Endodermal cell (in vitro differentiated cells): ENCODE measurements around the gene UQCRFS1. TPM values are rescaled to one million over a fixed set of nuclear protein-coding genes. Genes with fewer than 3 reads are reported as not detected.
"Not testable (repeated sequence)": the region's sequence is repeated elsewhere in the genome, so short reads cannot be mapped to it uniquely, and the experiment has no call there.

Experiments used
- DNase-seq: peaks from one replicate; pipeline ENCODE4 v3.0.0-alpha.2; 2017
- H3K27ac ChIP-seq: 2 replicates; pipeline ENCODE4 v1.5.1; 2013; ENCODE audit warnings: mild to moderate bottlenecking, low read depth, low read length, moderate library complexity
- H3K27me3 ChIP-seq: 2 replicates; pipeline ENCODE4 v1.6.1; 2013; ENCODE audit warnings: mild to moderate bottlenecking, low read length, moderate library complexity; ENCODE audit not compliant: insufficient read depth, control insufficient read depth, poor library complexity, severe bottlenecking
- H3K36me3 ChIP-seq: 2 replicates; pipeline ENCODE4 v1.7.0; 2013; ENCODE audit warnings: mild to moderate bottlenecking, low read length, moderate library complexity; ENCODE audit not compliant: control insufficient read depth, insufficient read depth
- H3K4me1 ChIP-seq: one replicate; pipeline ENCODE4 v1.7.0; 2013; ENCODE audit warnings: low read length; ENCODE audit not compliant: control insufficient read depth, insufficient read depth
- H3K4me3 ChIP-seq: 2 replicates; pipeline ENCODE4 v1.5.1; 2013; ENCODE audit warnings: mild to moderate bottlenecking, low read length, moderate library complexity
- H3K9ac ChIP-seq: 2 replicates; pipeline ENCODE4 v1.6.1; 2013; ENCODE audit warnings: mild to moderate bottlenecking, low read length, moderate library complexity; ENCODE audit not compliant: poor library complexity, severe bottlenecking; ENCODE audit errors: extremely low read depth
- H3K9me3 ChIP-seq: 2 replicates; pipeline ENCODE4 v1.6.1; 2013; ENCODE audit warnings: mild to moderate bottlenecking, low read length, moderate library complexity; ENCODE audit not compliant: control insufficient read depth
- H3K27ac Mint-ChIP-seq: 2 replicates; pipeline ENCODE4 v1.8.0; 2020; ENCODE audit warnings: mixed read lengths
- H3K27me3 Mint-ChIP-seq: 2 replicates; pipeline ENCODE4 v1.8.0; 2021; ENCODE audit warnings: mild to moderate bottlenecking, mixed read lengths; ENCODE audit not compliant: insufficient read depth
- H3K36me3 Mint-ChIP-seq: 2 replicates; pipeline ENCODE4 v1.8.0; 2020; ENCODE audit warnings: low read depth, mixed read lengths
- H3K4me1 Mint-ChIP-seq: 2 replicates; pipeline ENCODE4 v1.8.0; 2020; ENCODE audit warnings: mixed read lengths
- H3K4me3 Mint-ChIP-seq: 2 replicates; pipeline ENCODE4 v1.8.0; 2020; ENCODE audit warnings: mild to moderate bottlenecking, moderate library complexity, mixed read lengths
- H3K9me3 Mint-ChIP-seq: 2 replicates; pipeline ENCODE4 v1.8.0; 2020; ENCODE audit warnings: mild to moderate bottlenecking, mixed read lengths
- WGBS, 2 experiments: methylation state at CpG; one replicate each; pipeline versions ENCODE4 v1.1.5 to v1.1.7; 2013; ENCODE audit warnings: missing lambda C conversion rate in 2 of 2, mixed read lengths in 1 of 2; ENCODE audit not compliant: insufficient coverage in 1 of 2, insufficient read length in 1 of 2; 5-methylcytosine and 5-hydroxymethylcytosine counted together
- total RNA-seq, 2 donors: library from RNA; stranded (reverse); fragmentation: NEBNext Ultra II Directional in 1 of 2; extraction: Animal tissue kit (Norgen Biotek cat#: 25700) in 1 of 2; gene quantifications; 2 replicates in 1 of 2; 3 replicates in 1 of 2; pipeline ENCODE4 v1.2.1, GENCODE V29; 2021
- TF ChIP-seq, protein P1 (sequence below): fragments of 200-600 bp; sonication (generic); conservative IDR thresholded peaks from 2 replicates; pipeline ENCODE4 v1.5.0; 2021; ENCODE audit warnings: antibody characterized with exemption, mild to moderate bottlenecking

UQCRFS1 gene
- total RNA-seq, 2 donors from 2014 or later = 32.4 to 32.7 TPM

GRCh38 chr19:29207403-29208187, 5.4 kb downstream of the UQCRFS1 start:
- Mint-ChIP-seq H3K4me1 (peaks cover 37% of the 10 kb centered on the region), H3K36me3 (peaks cover 40% of the 10 kb centered on the region)
- not testable (repeated sequence) for H3K4me3 Mint-ChIP-seq, H3K27me3 ChIP-seq, H3K9ac ChIP-seq, H3K27me3 Mint-ChIP-seq, H3K4me1 ChIP-seq, H3K4me3 ChIP-seq, H3K9me3 ChIP-seq, H3K27ac Mint-ChIP-seq, H3K9me3 Mint-ChIP-seq, DNase-seq, H3K27ac ChIP-seq
- H3K36me3 ChIP-seq = peaks cover 40% of the 10 kb centered on the region
- WGBS, 2 experiments = 95 to 100% methylated on average over 5 to 9 of the region's 14 CpGs

- peaks cover 5% of the 10 kb centered on the region for H3K9me3 Mint-ChIP-seq
- Histone ChIP-seq H3K36me3 (peaks cover 38% of the 10 kb centered on the region), H3K27ac (no peak overlapping the region), H3K9me3 (peaks cover 5% of the 10 kb centered on the region), H3K27me3 (no peaks in the 10 kb centered on the region), H3K4me3 (no peak overlapping the region), H3K9ac (no peak overlapping the region), H3K4me1 (peaks cover 4% of the 10 kb centered on the region)
- WGBS, 2 experiments = 90% methylated on average over 3 of the region's 3 CpGs; no CpG with 5 or more reads in 1 of the 2 experiments
- peaks cover 1% of the 10 kb centered on the region for H3K27me3 Mint-ChIP-seq
- peaks cover 29% of the 10 kb centered on the region for H3K4me1 Mint-ChIP-seq
- H3K36me3 Mint-ChIP-seq = peaks cover 35% of the 10 kb centered on the region
- no peak overlapping the region for H3K27ac Mint-ChIP-seq
- TF ChIP-seq, protein P1, sequence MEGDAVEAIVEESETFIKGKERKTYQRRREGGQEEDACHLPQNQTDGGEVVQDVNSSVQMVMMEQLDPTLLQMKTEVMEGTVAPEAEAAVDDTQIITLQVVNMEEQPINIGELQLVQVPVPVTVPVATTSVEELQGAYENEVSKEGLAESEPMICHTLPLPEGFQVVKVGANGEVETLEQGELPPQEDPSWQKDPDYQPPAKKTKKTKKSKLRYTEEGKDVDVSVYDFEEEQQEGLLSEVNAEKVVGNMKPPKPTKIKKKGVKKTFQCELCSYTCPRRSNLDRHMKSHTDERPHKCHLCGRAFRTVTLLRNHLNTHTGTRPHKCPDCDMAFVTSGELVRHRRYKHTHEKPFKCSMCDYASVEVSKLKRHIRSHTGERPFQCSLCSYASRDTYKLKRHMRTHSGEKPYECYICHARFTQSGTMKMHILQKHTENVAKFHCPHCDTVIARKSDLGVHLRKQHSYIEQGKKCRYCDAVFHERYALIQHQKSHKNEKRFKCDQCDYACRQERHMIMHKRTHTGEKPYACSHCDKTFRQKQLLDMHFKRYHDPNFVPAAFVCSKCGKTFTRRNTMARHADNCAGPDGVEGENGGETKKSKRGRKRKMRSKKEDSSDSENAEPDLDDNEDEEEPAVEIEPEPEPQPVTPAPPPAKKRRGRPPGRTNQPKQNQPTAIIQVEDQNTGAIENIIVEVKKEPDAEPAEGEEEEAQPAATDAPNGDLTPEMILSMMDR = no peak
- no peak overlapping the region for H3K4me3 Mint-ChIP-seq
- DNase-seq = no peak
These were observed 6.5 kb downstream of the UQCRFS1 start for GRCh38 chr19:29206453-29206852.

DNA sequence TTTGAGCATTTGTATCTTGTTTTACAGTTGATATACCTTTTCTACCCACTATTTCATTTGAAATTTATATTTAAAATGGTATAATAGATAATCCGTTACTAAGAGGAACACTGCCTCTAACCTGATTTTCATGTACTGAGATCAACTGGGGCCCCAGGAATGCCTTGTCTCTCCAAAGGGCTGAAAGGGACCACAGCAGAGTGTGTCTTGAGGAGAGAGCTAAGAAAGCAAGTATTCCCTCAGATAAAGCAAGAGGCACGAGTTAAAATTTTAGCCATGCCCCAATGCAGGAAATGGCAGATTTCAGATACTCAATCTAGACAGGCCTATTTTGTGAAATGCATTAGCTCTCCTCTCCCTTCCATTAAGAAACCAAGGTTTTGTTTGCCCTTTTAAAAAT, 10.7 kb downstream of the UQCRFS1 start:
- Mint-ChIP-seq H3K4me1 (peaks cover 16% of the 10 kb centered on the region), H3K27ac (no peak overlapping the region), H3K27me3 (peaks cover 1% of the 10 kb centered on the region), H3K4me3 (no peak overlapping the region), H3K36me3 (peaks cover 17% of the 10 kb centered on the region), H3K9me3 (peaks cover 18% of the 10 kb centered on the region)
- H3K4me3 ChIP-seq = no peak overlapping the region
- WGBS, 2 experiments = 75 to 85% methylated on average over 1 to 2 of the region's 2 CpGs
- H3K9ac ChIP-seq = no peak overlapping the region
- H3K27ac ChIP-seq = no peak overlapping the region
- TF ChIP-seq, protein P1 = no peak
- no peak for DNase-seq
- no peaks in the 10 kb centered on the region for H3K27me3 ChIP-seq
- H3K9me3 ChIP-seq = no peaks in the 10 kb centered on the region
- H3K4me1 ChIP-seq = peaks cover 4% of the 10 kb centered on the region
- peaks cover 20% of the 10 kb centered on the region for H3K36me3 ChIP-seq
